ENCODE data around the gene IQSEC1. TPM values are rescaled to one million over a fixed set of nuclear protein-coding genes. Genes with fewer than 3 reads are reported as not detected.
A peak's percentile ranks its signal among the peaks of the same experiment; 100 is the strongest.

The IQSEC1 gene
- total and polyA plus RNA-seq, 10 of the 15 experiments (the other 5 are each of a cell fraction or from before 2014, with no cell fraction given): 0.92 to 55.2 (median 8.5) TPM

DNA sequence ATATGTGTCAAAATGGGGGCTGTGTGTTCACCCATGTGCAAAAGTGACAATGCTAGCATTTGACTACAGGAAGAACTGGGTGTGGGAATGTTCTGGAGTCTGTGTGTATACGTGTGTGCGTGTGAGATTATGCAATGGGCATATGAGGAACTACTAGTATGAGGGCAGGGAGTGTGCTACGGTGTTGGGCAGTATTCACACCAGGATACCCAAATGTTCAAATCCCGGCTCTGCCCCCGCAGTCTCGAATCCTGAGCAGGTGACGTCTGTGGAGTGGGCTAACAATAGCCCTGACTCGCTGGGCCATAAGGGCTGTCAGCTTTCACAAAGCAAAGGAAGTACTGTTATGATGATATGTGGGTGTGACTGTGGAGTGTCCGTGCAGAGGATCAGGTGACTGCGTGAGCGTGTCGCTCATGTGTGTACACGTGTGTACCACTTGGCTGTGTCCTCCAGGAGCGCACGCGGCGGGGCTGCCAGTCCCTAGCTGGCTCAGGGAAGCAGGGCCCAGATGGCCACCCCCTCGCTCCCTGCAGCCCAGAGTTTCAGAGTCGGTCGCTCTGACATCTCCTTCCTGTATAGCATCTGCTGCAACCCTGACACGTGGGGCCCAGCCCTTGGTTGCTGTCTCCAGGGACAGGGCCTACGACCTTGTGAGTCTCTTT lies 27.2 kb downstream of the IQSEC1 start (continued):
- TF ChIP-seq, protein P1, sequence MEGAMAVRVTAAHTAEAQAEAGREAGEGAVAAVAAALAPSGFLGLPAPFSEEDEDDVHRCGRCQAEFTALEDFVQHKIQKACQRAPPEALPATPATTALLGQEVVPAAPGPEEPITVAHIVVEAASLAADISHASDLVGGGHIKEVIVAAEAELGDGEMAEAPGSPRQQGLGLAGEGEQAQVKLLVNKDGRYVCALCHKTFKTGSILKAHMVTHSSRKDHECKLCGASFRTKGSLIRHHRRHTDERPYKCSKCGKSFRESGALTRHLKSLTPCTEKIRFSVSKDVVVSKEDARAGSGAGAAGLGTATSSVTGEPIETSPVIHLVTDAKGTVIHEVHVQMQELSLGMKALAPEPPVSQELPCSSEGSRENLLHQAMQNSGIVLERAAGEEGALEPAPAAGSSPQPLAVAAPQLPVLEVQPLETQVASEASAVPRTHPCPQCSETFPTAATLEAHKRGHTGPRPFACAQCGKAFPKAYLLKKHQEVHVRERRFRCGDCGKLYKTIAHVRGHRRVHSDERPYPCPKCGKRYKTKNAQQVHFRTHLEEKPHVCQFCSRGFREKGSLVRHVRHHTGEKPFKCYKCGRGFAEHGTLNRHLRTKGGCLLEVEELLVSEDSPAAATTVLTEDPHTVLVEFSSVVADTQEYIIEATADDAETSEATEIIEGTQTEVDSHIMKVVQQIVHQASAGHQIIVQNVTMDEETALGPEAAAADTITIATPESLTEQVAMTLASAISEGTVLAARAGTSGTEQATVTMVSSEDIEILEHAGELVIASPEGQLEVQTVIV (IDR thresholded peaks at IDR 0.05; ENCODE audit: borderline replicate concordance, partially characterized antibody): peak; percentile 33
- TF ChIP-seq SP1 (IDR thresholded peaks at IDR 0.05; ENCODE audit: low read depth, low read length) (peak; percentile 52), CREB1 (IDR thresholded peaks at IDR 0.05; ENCODE audit: low read depth) (peak; percentile 72), JUND (IDR thresholded peaks at IDR 0.05; ENCODE audit: low read depth, low read length) (peak; percentile 31; the same call in 1 of the 2 replicates), IRF4 (IDR thresholded peaks at IDR 0.05; ENCODE audit: low read depth, low read length) (peak; percentile 81), POU2F2 (IDR thresholded peaks at IDR 0.05; ENCODE audit: borderline replicate concordance, low read depth, low read length) (0 out of 3 replicates have a peak, but pooled peaks have one; percentile 11), YBX1 (IDR thresholded peaks at IDR 0.05) (no peak), PAX8 (IDR thresholded peaks at IDR 0.05) (peak; percentile 95), ESRRA (IDR thresholded peaks at IDR 0.05; ENCODE audit: low read length) (no peak), MYB (IDR thresholded peaks at IDR 0.05; ENCODE audit: borderline replicate concordance, low read depth, low read length) (no peak), MTA3 (IDR thresholded peaks at IDR 0.05; ENCODE audit: borderline replicate concordance, low read length) (no peak; the same call in 1 of the 2 replicates), POLR2AphosphoS5 (IDR thresholded peaks at IDR 0.05; ENCODE audit: low read length) (peak; percentile 57; the same call in 1 of the 2 replicates), KAT2A (conservative IDR thresholded peaks at IDR 0.05; ENCODE audit: control insufficient read depth, low read depth, low read length) (no peak), YY1 (IDR thresholded peaks at IDR 0.05; ENCODE audit: low read depth, low read length) (0 out of 2 replicates have a peak, but pooled peaks have one; percentile 34)
- TF ChIP-seq, protein P2, sequence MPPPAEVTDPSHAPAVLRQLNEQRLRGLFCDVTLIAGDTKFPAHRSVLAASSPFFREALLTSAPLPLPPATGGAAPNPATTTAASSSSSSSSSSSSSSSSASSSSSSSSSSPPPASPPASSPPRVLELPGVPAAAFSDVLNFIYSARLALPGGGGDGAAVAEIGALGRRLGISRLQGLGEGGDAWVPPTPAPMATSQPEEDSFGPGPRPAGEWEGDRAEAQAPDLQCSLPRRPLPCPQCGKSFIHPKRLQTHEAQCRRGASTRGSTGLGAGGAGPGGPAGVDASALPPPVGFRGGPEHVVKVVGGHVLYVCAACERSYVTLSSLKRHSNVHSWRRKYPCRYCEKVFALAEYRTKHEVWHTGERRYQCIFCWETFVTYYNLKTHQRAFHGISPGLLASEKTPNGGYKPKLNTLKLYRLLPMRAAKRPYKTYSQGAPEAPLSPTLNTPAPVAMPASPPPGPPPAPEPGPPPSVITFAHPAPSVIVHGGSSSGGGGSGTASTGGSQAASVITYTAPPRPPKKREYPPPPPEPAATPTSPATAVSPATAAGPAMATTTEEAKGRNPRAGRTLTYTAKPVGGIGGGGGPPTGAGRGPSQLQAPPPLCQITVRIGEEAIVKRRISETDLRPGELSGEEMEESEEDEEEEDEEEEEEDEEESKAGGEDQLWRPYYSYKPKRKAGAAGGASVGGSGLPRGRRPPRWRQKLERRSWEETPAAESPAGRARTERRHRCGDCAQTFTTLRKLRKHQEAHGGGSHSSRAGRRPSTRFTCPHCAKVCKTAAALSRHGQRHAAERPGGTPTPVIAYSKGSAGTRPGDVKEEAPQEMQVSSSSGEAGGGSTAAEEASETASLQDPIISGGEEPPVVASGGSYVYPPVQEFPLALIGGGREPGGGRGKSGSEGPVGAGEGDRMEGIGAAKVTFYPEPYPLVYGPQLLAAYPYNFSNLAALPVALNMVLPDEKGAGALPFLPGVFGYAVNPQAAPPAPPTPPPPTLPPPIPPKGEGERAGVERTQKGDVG (CRISPR knock-in tag; IDR thresholded peaks at IDR 0.05): no peak
- TF ChIP-seq, protein P3, sequence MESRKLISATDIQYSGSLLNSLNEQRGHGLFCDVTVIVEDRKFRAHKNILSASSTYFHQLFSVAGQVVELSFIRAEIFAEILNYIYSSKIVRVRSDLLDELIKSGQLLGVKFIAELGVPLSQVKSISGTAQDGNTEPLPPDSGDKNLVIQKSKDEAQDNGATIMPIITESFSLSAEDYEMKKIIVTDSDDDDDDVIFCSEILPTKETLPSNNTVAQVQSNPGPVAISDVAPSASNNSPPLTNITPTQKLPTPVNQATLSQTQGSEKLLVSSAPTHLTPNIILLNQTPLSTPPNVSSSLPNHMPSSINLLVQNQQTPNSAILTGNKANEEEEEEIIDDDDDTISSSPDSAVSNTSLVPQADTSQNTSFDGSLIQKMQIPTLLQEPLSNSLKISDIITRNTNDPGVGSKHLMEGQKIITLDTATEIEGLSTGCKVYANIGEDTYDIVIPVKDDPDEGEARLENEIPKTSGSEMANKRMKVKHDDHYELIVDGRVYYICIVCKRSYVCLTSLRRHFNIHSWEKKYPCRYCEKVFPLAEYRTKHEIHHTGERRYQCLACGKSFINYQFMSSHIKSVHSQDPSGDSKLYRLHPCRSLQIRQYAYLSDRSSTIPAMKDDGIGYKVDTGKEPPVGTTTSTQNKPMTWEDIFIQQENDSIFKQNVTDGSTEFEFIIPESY (IDR thresholded peaks at IDR 0.05): no peak
- TF ChIP-seq, protein P4, sequence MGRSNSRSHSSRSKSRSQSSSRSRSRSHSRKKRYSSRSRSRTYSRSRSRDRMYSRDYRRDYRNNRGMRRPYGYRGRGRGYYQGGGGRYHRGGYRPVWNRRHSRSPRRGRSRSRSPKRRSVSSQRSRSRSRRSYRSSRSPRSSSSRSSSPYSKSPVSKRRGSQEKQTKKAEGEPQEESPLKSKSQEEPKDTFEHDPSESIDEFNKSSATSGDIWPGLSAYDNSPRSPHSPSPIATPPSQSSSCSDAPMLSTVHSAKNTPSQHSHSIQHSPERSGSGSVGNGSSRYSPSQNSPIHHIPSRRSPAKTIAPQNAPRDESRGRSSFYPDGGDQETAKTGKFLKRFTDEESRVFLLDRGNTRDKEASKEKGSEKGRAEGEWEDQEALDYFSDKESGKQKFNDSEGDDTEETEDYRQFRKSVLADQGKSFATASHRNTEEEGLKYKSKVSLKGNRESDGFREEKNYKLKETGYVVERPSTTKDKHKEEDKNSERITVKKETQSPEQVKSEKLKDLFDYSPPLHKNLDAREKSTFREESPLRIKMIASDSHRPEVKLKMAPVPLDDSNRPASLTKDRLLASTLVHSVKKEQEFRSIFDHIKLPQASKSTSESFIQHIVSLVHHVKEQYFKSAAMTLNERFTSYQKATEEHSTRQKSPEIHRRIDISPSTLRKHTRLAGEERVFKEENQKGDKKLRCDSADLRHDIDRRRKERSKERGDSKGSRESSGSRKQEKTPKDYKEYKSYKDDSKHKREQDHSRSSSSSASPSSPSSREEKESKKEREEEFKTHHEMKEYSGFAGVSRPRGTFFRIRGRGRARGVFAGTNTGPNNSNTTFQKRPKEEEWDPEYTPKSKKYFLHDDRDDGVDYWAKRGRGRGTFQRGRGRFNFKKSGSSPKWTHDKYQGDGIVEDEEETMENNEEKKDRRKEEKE (IDR thresholded peaks at IDR 0.05): no peak

All from GM12878 (cell line).